K562 (cell line): ENCODE measurements around the gene MVP. TPM values are rescaled to one million over a fixed set of nuclear protein-coding genes. Genes with fewer than 3 reads are reported as not detected.

ENCODE experiments used
- ELF2 ChIP-seq: fragments of 250-450 bp; sonication (Bioruptor Pico); IDR thresholded peaks from 2 replicates; pipeline ENCODE4 v1.5.0; 2021; ENCODE audit warnings: mild to moderate bottlenecking
- FOXA3 ChIP-seq, 2 experiments: fragments of 450-650 bp in 1 of 2; sonication (generic) in 1 of 2; formaldehyde crosslinking; IDR thresholded peaks in 1 of 2; conservative IDR thresholded peaks in 1 of 2; 2 replicates each; pipeline versions ENCODE4 v1.4.0 to v1.8.0; 2020 to 2022; ENCODE audit warnings: mild to moderate bottlenecking in 2 of 2, missing genetic modification reagents in 1 of 2
- MAFK ChIP-seq: IDR thresholded peaks from 2 replicates; pipeline ENCODE4 v1.6.1; 2011; ENCODE audit warnings: low read length, improper control_type of control experiment
- NBN ChIP-seq: fragments of 450-650 bp; IDR thresholded peaks from 2 replicates; pipeline ENCODE4 v1.6.1; 2016; ENCODE audit warnings: low read depth, mild to moderate bottlenecking
- POLR2AphosphoS5 ChIP-seq: IDR thresholded peaks from 2 replicates; pipeline ENCODE4 v1.6.1; 2011; ENCODE audit warnings: mild to moderate bottlenecking, low read depth, low read length, moderate library complexity; ENCODE audit not compliant: control insufficient read depth, insufficient read depth
- RAD51 ChIP-seq: fragments of 450-650 bp; IDR thresholded peaks from 2 replicates; pipeline ENCODE4 v1.7.1; 2016; ENCODE audit warnings: low read depth, mild to moderate bottlenecking, borderline replicate concordance
- RBBP5 ChIP-seq: fragments of 200-600 bp; sonication (generic); IDR thresholded peaks from 2 replicates; pipeline ENCODE4 v1.6.1; 2012; ENCODE audit warnings: borderline replicate concordance, mild to moderate bottlenecking, low read length, control low read depth, inconsistent platforms; ENCODE audit not compliant: insufficient read depth, poor library complexity, severe bottlenecking
- RBM15 ChIP-seq: fragments of 200-400 bp; formaldehyde crosslinking; IDR thresholded peaks from 2 replicates; pipeline ENCODE4 v1.6.1; 2018; ENCODE audit warnings: mild to moderate bottlenecking, low read length, moderate library complexity; ENCODE audit not compliant: insufficient read depth
- RCOR1 ChIP-seq, 2 experiments: IDR thresholded peaks; 2 replicates each; pipeline ENCODE4 v1.6.1; 2012; ENCODE audit warnings: low read depth in 2 of 2, low read length in 2 of 2, borderline replicate concordance in 1 of 2, improper control_type of control experiment in 1 of 2
- U2AF2 ChIP-seq: fragments of 200-400 bp; formaldehyde crosslinking; optimal IDR thresholded peaks from 2 replicates; pipeline ENCODE3; 2017; ENCODE audit warnings: low read depth, mild to moderate bottlenecking, low read length
- ZBTB8A ChIP-seq: fragments of 450-650 bp; IDR thresholded peaks from 2 replicates; pipeline ENCODE4 v1.6.1; 2018; ENCODE audit warnings: mild to moderate bottlenecking, moderate library complexity; ENCODE audit not compliant: partially characterized antibody
- ZC3H4 ChIP-seq: sonication (generic); formaldehyde crosslinking; IDR thresholded peaks from 2 replicates; pipeline ENCODE4 v1.9.0; 2021; ENCODE audit warnings: missing genetic modification reagents, borderline replicate concordance
- ZC3H8 ChIP-seq: fragments of 450-650 bp; IDR thresholded peaks from 2 replicates; pipeline ENCODE4 v1.6.1; 2017
- ZEB2 ChIP-seq: fragments of 450-650 bp; IDR thresholded peaks from 2 replicates; pipeline ENCODE4 v1.6.1; 2016
- ZKSCAN8 ChIP-seq: fragments of 200-800 bp; sonication (Bioruptor generic); IDR thresholded peaks from 2 replicates; pipeline ENCODE4 v1.6.1; 2016; ENCODE audit warnings: missing genetic modification characterization, missing compliant biosample characterization
- ZNF316 ChIP-seq: fragments of 450-650 bp; IDR thresholded peaks from 2 replicates; pipeline ENCODE4 v1.6.1; 2016
- ZNF584 ChIP-seq: fragments of 200-800 bp; sonication (Bioruptor generic); IDR thresholded peaks from 2 replicates; pipeline ENCODE4 v1.6.1; 2016; ENCODE audit warnings: low read depth, mild to moderate bottlenecking, missing genetic modification characterization, missing compliant biosample characterization
- ZNF766 ChIP-seq: fragments of 200-800 bp; sonication (Bioruptor generic); conservative IDR thresholded peaks from 2 replicates; pipeline ENCODE4 v1.6.1; 2016; ENCODE audit warnings: missing genetic modification characterization, missing compliant biosample characterization
- ZSCAN29 ChIP-seq: fragments of 450-650 bp; IDR thresholded peaks from 2 replicates; pipeline ENCODE4 v1.6.1; 2017
- polyA plus RNA-seq, 8 experiments: library from polyadenylated mRNA; depleted of rRNA in 4 of 8; stranded (reverse) in 5 of 8; unstranded in 3 of 8; fragments of >200 nt; fragmentation: Nextera tagmentation in 2 of 8; fragmentation: Illumina TruSeq in 1 of 8; extraction: Ambion mirVana in 2 of 8; extraction: Trizol in 1 of 8; gene quantifications; 2 replicates each; pipeline versions ENCODE4 v1.2.1 to v1.2.3, GENCODE V29; 2011 to 2014; ENCODE audit warnings: inconsistent platforms in 1 of 8, missing spikeins in 1 of 8
- total RNA-seq, 7 experiments: library from RNA; depleted of rRNA in 6 of 7; stranded (reverse); fragments of >200 nt in 6 of 7; fragmentation: Illumina TruSeq in 2 of 7; extraction: Trizol in 2 of 7; gene quantifications; 2 replicates each; pipeline versions ENCODE4 v1.2.1 to v1.2.3, GENCODE V29; 2011 to 2021; ENCODE audit warnings: low replicate concordance in 1 of 7
- TF ChIP-seq, protein P1 (sequence below): fragments of 250-450 bp; sonication (Bioruptor Pico); IDR thresholded peaks from 2 replicates; pipeline ENCODE4 v1.8.0; 2021; ENCODE audit warnings: moderate library complexity, mild to moderate bottlenecking, inconsistent platforms
- TF ChIP-seq, protein P2 (sequence below), 2 experiments: IDR thresholded peaks in 1 of 2; conservative IDR thresholded peaks in 1 of 2; 2 replicates each; pipeline ENCODE4 v1.6.1; 2016; ENCODE audit warnings: low read depth in 2 of 2, mild to moderate bottlenecking in 1 of 2, missing compliant biosample characterization in 1 of 2, missing genetic modification characterization in 1 of 2, moderate library complexity in 1 of 2
- TF ChIP-seq, protein P3 (sequence below): fragments of 250-450 bp; sonication (Bioruptor Pico); IDR thresholded peaks from 2 replicates; pipeline ENCODE4 v1.5.0; 2021

Gene MVP
- total and polyA plus RNA-seq, 9 of the 15 experiments (the other 6 are each of a cell fraction or from before 2014, with no cell fraction given) = 0.39 to 1.9 (median 0.76) TPM; not detected in 2

DNA sequence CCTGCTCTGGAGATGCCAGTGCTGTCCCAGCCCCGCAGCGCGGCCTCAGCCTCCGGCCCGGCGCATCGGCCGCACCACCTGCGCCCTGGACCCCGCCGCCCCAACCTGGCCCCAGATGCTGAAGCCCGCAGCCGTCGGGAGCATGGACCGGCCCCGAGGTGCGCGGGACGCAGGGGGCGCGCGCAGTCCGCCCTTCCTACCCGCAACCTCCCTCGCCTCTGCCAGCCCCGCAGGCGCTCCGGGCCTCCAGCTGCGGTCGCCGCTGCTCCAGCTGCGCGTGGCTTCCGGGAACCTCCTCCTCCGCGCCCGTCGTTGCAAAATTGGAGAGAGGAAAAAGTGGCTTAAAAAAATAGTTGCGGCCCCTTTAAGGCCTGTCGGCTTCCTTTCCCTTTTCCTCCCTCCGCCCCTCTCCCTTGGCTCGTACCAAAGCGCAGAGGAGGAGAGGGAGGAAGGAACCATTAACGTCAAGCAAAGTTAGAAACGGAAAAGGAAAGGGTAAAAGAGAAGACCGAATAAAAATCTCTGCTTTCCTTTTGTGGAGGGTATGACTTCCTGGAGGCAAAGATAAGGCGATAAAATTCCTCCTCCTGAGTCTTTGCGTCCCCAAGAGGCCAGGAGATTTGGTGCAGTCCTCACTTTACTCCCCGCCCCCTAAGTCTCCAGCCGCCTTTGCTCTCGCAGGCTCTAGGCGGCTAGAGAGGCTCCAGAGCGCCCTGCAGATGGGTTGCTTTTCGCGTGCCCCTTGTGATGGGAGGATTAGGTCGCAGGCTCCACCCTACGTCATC lies 42.8 kb downstream of the MVP start, which contains the start of gene CDIPT (continued):
- TF ChIP-seq, protein P1, sequence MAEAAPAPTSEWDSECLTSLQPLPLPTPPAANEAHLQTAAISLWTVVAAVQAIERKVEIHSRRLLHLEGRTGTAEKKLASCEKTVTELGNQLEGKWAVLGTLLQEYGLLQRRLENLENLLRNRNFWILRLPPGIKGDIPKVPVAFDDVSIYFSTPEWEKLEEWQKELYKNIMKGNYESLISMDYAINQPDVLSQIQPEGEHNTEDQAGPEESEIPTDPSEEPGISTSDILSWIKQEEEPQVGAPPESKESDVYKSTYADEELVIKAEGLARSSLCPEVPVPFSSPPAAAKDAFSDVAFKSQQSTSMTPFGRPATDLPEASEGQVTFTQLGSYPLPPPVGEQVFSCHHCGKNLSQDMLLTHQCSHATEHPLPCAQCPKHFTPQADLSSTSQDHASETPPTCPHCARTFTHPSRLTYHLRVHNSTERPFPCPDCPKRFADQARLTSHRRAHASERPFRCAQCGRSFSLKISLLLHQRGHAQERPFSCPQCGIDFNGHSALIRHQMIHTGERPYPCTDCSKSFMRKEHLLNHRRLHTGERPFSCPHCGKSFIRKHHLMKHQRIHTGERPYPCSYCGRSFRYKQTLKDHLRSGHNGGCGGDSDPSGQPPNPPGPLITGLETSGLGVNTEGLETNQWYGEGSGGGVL (CRISPR knock-in tag) = no peak
- TF ChIP-seq ZC3H4 (CRISPR knock-in tag) (no peak), RCOR1 (IDR thresholded peaks at IDR 0.05; ENCODE audit: borderline replicate concordance in 1 of 2, low read depth in 2 of 2, low read length in 2 of 2) (peak in 1 of 2 experiments; percentile 68; a peak in 2 of 4 replicates), ZEB2 (no peak; the same call in 1 of the 2 replicates), ZNF584 (CRISPR knock-in tag) (no peak), RBBP5 (peak; percentile 35), POLR2AphosphoS5 (no peak), ZSCAN29 (no peak), FOXA3 (CRISPR knock-in tag; conservative IDR thresholded peaks at IDR 0.05 in 1 of 2, IDR thresholded peaks at IDR 0.05 in 1 of 2) (no peak), RBM15 (no peak), NBN (peak; percentile 87; the same call in 1 of the 2 replicates), MAFK (no peak), ZBTB8A (no peak), ZC3H8 (no peak; the same call in 1 of the 2 replicates), U2AF2 (no peak), ELF2 (CRISPR knock-in tag) (no peak), RAD51 (no peak; the same call in 1 of the 2 replicates), ZKSCAN8 (CRISPR knock-in tag) (no peak), ZNF766 (CRISPR knock-in tag) (peak; percentile 70; the same call in 1 of the 2 replicates), ZNF316 (no peak)
- TF ChIP-seq, protein P2, sequence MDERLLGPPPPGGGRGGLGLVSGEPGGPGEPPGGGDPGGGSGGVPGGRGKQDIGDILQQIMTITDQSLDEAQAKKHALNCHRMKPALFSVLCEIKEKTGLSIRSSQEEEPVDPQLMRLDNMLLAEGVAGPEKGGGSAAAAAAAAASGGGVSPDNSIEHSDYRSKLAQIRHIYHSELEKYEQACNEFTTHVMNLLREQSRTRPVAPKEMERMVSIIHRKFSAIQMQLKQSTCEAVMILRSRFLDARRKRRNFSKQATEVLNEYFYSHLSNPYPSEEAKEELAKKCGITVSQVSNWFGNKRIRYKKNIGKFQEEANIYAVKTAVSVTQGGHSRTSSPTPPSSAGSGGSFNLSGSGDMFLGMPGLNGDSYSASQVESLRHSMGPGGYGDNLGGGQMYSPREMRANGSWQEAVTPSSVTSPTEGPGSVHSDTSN (CRISPR knock-in tag; IDR thresholded peaks at IDR 0.05; ENCODE audit: low read depth) = no peak
- TF ChIP-seq, protein P2 (tag; conservative IDR thresholded peaks at IDR 0.05; ENCODE audit: low read depth) = no peak
- TF ChIP-seq, protein P3, sequence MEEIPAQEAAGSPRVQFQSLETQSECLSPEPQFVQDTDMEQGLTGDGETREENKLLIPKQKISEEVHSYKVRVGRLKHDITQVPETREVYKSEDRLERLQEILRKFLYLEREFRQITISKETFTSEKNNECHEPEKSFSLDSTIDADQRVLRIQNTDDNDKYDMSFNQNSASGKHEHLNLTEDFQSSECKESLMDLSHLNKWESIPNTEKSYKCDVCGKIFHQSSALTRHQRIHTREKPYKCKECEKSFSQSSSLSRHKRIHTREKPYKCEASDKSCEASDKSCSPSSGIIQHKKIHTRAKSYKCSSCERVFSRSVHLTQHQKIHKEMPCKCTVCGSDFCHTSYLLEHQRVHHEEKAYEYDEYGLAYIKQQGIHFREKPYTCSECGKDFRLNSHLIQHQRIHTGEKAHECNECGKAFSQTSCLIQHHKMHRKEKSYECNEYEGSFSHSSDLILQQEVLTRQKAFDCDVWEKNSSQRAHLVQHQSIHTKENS = no peak
